Chondrocyte (in vitro differentiated cells): ENCODE results near the gene TLE3. TPM values are rescaled to one million over a fixed set of nuclear protein-coding genes. Genes with fewer than 3 reads are reported as not detected.

Experiments used
- DNase-seq: peaks from one replicate; pipeline ENCODE4 v3.0.0; 2021; ENCODE audit warnings: mixed read lengths, low spot score
- H3K27ac Mint-ChIP-seq: one replicate; pipeline ENCODE4 v1.8.0; 2021; ENCODE audit warnings: mild to moderate bottlenecking, moderate library complexity, mixed read lengths; ENCODE audit not compliant: unreplicated experiment
- H3K27me3 Mint-ChIP-seq: 2 replicates; pipeline ENCODE4 v1.8.0; 2021; ENCODE audit warnings: low read depth, mixed read lengths
- H3K36me3 Mint-ChIP-seq: 2 replicates; pipeline ENCODE4 v1.8.0; 2021; ENCODE audit warnings: low read depth, mixed read lengths
- H3K4me1 Mint-ChIP-seq: 2 replicates; pipeline ENCODE4 v1.8.0; 2021; ENCODE audit warnings: low read depth, mild to moderate bottlenecking, mixed read lengths
- H3K4me3 Mint-ChIP-seq: one replicate; pipeline ENCODE4 v1.8.0; 2021; ENCODE audit warnings: mild to moderate bottlenecking, moderate library complexity, mixed read lengths; ENCODE audit not compliant: unreplicated experiment
- H3K9me3 Mint-ChIP-seq: 2 replicates; pipeline ENCODE4 v1.8.0; 2021; ENCODE audit warnings: low read depth, mixed read lengths
- CTCF ChIP-seq: fragments of 200-600 bp; sonication (generic); IDR thresholded peaks from 2 replicates; pipeline ENCODE4 v1.5.0; 2021; ENCODE audit warnings: antibody characterized with exemption, mild to moderate bottlenecking, moderate library complexity
- total RNA-seq: library from RNA; stranded (reverse); gene quantifications from 3 replicates; pipeline ENCODE4 v1.2.1, GENCODE V29; 2021

The TLE3 gene
- total RNA-seq, 1 donor from 2014 or later, result 53.4 TPM

- H3K9me3 Mint-ChIP-seq, result no peaks in the 10 kb centered on the region
- H3K27me3 Mint-ChIP-seq, result no peaks in the 10 kb centered on the region
- H3K36me3 Mint-ChIP-seq, result peaks cover 39% of the 10 kb centered on the region
- no peak for DNase-seq
- no peak for TF ChIP-seq CTCF
- H3K4me3 Mint-ChIP-seq, result no peak overlapping the region
- no peak overlapping the region for H3K27ac Mint-ChIP-seq
- H3K4me1 Mint-ChIP-seq, result peaks cover 22% of the 10 kb centered on the region
Measured at GRCh38 chr15:70081612-70082011, 16.1 kb downstream of the TLE3 start.

GRCh38 chr15:70080347-70080746, 17.4 kb downstream of the TLE3 start:
- H3K36me3 Mint-ChIP-seq, result peaks cover 40% of the 10 kb centered on the region
- H3K4me3 Mint-ChIP-seq, result no peak overlapping the region
- H3K9me3 Mint-ChIP-seq, result no peaks in the 10 kb centered on the region
- no peak for DNase-seq
- H3K27me3 Mint-ChIP-seq, result no peaks in the 10 kb centered on the region
- no peak overlapping the region for H3K27ac Mint-ChIP-seq
- no peak for TF ChIP-seq CTCF
- H3K4me1 Mint-ChIP-seq, result peaks cover 22% of the 10 kb centered on the region

- H3K4me1 Mint-ChIP-seq, result peaks cover 22% of the 10 kb centered on the region
Measured at GRCh38 chr15:70079888-70080287, 17.8 kb downstream of the TLE3 start.

GRCh38 chr15:70078578-70079417, 18.9 kb downstream of the TLE3 start:
- Mint-ChIP-seq H3K27ac (no peak overlapping the region), H3K4me1 (peaks cover 22% of the 10 kb centered on the region), H3K36me3 (peaks cover 43% of the 10 kb centered on the region), H3K4me3 (no peak overlapping the region), H3K27me3 (no peaks in the 10 kb centered on the region), H3K9me3 (no peaks in the 10 kb centered on the region)
- DNase-seq, result no peak
- TF ChIP-seq CTCF, result no peak

More at GRCh38 chr15:70079888-70080287, 17.8 kb downstream of the TLE3 start:
- Mint-ChIP-seq H3K4me3 (no peak overlapping the region), H3K9me3 (no peaks in the 10 kb centered on the region), H3K36me3 (peaks cover 39% of the 10 kb centered on the region), H3K27ac (no peak overlapping the region), H3K27me3 (no peaks in the 10 kb centered on the region)
- no peak for DNase-seq
- TF ChIP-seq CTCF, result no peak

- H3K27ac Mint-ChIP-seq, result no peak overlapping the region
- no peak overlapping the region for H3K4me3 Mint-ChIP-seq
- H3K36me3 Mint-ChIP-seq, result peaks cover 53% of the 10 kb centered on the region
- DNase-seq, result no peak
- no peaks in the 10 kb centered on the region for H3K9me3 Mint-ChIP-seq
- TF ChIP-seq CTCF, result no peak
- no peaks in the 10 kb centered on the region for H3K27me3 Mint-ChIP-seq
- H3K4me1 Mint-ChIP-seq, result peaks cover 22% of the 10 kb centered on the region
Measured at GRCh38 chr15:70077188-70078147, 20.2 kb downstream of the TLE3 start.
